Neuronal stem cell (in vitro differentiated cells): ENCODE measurements around the gene TMEM243.

ENCODE experiments used
- DNase-seq: peaks from one replicate; pipeline ENCODE4 v3.0.0-alpha.2; 2013; ENCODE audit warnings: low spot score
- H2AFZ ChIP-seq: one replicate; pipeline ENCODE4 v1.6.1; 2013; ENCODE audit warnings: mild to moderate bottlenecking, low read length, inconsistent platforms
- H2AK5ac ChIP-seq: 2 replicates; pipeline ENCODE4 v1.6.1; 2013; ENCODE audit warnings: low read depth, mild to moderate bottlenecking, inconsistent platforms, low read length, moderate library complexity, mixed read lengths
- H2BK120ac ChIP-seq: 2 replicates; pipeline ENCODE4 v1.6.1; 2013; ENCODE audit warnings: low read depth, mild to moderate bottlenecking, inconsistent platforms, low read length, moderate library complexity, mixed read lengths
- H2BK12ac ChIP-seq: one replicate; pipeline ENCODE4 v1.6.1; 2013; ENCODE audit warnings: low read length, inconsistent platforms
- H2BK15ac ChIP-seq: 2 replicates; pipeline ENCODE4 v1.6.1; 2013; ENCODE audit warnings: mild to moderate bottlenecking, low read length, inconsistent platforms, mixed read lengths
- H2BK5ac ChIP-seq: one replicate; pipeline ENCODE4 v1.6.1; 2013; ENCODE audit warnings: inconsistent platforms, mild to moderate bottlenecking, low read length, moderate library complexity
- H3K14ac ChIP-seq: one replicate; pipeline ENCODE4 v1.6.1; 2013; ENCODE audit warnings: low read length, inconsistent platforms
- H3K18ac ChIP-seq: 2 replicates; pipeline ENCODE4 v1.6.1; 2013; ENCODE audit warnings: low read length, inconsistent platforms
- H3K23ac ChIP-seq: 2 replicates; pipeline ENCODE4 v1.6.1; 2013; ENCODE audit warnings: low read depth, mild to moderate bottlenecking, mixed read lengths, low read length, inconsistent platforms; ENCODE audit not compliant: poor library complexity
- H3K27ac ChIP-seq: replicated peaks from 3 replicates; pipeline ENCODE4 v1.5.1; 2013; ENCODE audit warnings: low read length, inconsistent platforms
- H3K27me3 ChIP-seq, 3 experiments: 2 replicates each; pipeline ENCODE4 v1.6.1; 2013; ENCODE audit warnings: low read length in 3 of 3, mild to moderate bottlenecking in 2 of 3, inconsistent platforms in 1 of 3, low read depth in 1 of 3, mixed read lengths in 1 of 3, moderate library complexity in 1 of 3; ENCODE audit not compliant: control insufficient read depth in 3 of 3, insufficient read depth in 3 of 3
- H3K36me3 ChIP-seq, 2 donors: replicated peaks in 1 of 2; 2 replicates each; pipeline ENCODE4 v1.6.1; 2013; ENCODE audit warnings: low read length in 2 of 2; ENCODE audit not compliant: control insufficient read depth in 2 of 2, insufficient read depth in 2 of 2
- H3K4ac ChIP-seq: 2 replicates; pipeline ENCODE4 v1.6.1; 2013; ENCODE audit warnings: inconsistent platforms, mild to moderate bottlenecking, low read length, moderate library complexity
- H3K4me1 ChIP-seq, 2 donors: 1 replicate in 1 of 2; 2 replicates in 1 of 2; pipeline ENCODE4 v1.6.1; 2013; ENCODE audit warnings: low read length in 2 of 2, low read depth in 1 of 2; ENCODE audit not compliant: control insufficient read depth in 2 of 2, insufficient read depth in 1 of 2
- H3K4me2 ChIP-seq: one replicate; pipeline ENCODE4 v1.6.1; 2013; ENCODE audit warnings: mild to moderate bottlenecking, low read length, inconsistent platforms; ENCODE audit not compliant: insufficient read depth, poor library complexity, severe bottlenecking
- H3K4me3 ChIP-seq, 2 donors: 2 replicates each; pipeline ENCODE4 v1.5.1; 2013; ENCODE audit warnings: low read length in 2 of 2, mild to moderate bottlenecking in 2 of 2, inconsistent platforms in 1 of 2, moderate library complexity in 1 of 2
- H3K79me1 ChIP-seq: one replicate; pipeline ENCODE4 v1.6.1; 2013; ENCODE audit warnings: low read depth, mild to moderate bottlenecking, inconsistent platforms, low read length, moderate library complexity
- H3K9ac ChIP-seq: one replicate; pipeline ENCODE4 v1.6.1; 2013; ENCODE audit warnings: mild to moderate bottlenecking, low read depth, low read length, inconsistent platforms; ENCODE audit not compliant: poor library complexity
- H3K9me3 ChIP-seq, 2 donors: replicated peaks in 1 of 2; 2 replicates each; pipeline versions ENCODE3 to v1.6.1; 2013; ENCODE audit warnings: low read length in 2 of 2, mild to moderate bottlenecking in 2 of 2, inconsistent platforms in 1 of 2, low read depth in 1 of 2, mixed read lengths in 1 of 2, moderate library complexity in 1 of 2; ENCODE audit not compliant: control insufficient read depth in 2 of 2, insufficient read depth in 1 of 2
- H4K8ac ChIP-seq: one replicate; pipeline ENCODE4 v1.6.1; 2013; ENCODE audit warnings: low read depth, mild to moderate bottlenecking, inconsistent platforms, low read length, moderate library complexity
- H4K91ac ChIP-seq: one replicate; pipeline ENCODE4 v1.6.1; 2013; ENCODE audit warnings: low read length, low read depth, mild to moderate bottlenecking, inconsistent platforms; ENCODE audit not compliant: poor library complexity
- WGBS, 2 donors: extraction: QIAGEN DNeasy Blood & Tissue Kit; methylation state at CpG; one replicate each; pipeline ENCODE4 v1.1.7; 2013; ENCODE audit warnings: missing lambda C conversion rate in 2 of 2, mixed read lengths in 1 of 2; ENCODE audit not compliant: insufficient read length in 2 of 2, insufficient replicate concordance in 1 of 2; ENCODE audit errors: extremely low coverage in 2 of 2; 5-methylcytosine and 5-hydroxymethylcytosine counted together

Gene TMEM243

GRCh38 chr7:87220734-87221215 is 1.2 kb upstream of the TMEM243 start:
- H2AFZ ChIP-seq = peak overlapping the region; percentile 99
- DNase-seq = no peak
- H3K36me3 ChIP-seq = peaks cover 2 to 23% of the 10 kb centered on the region in 2 donors
- no peaks in the 10 kb centered on the region for H3K79me1 ChIP-seq
- no peak overlapping the region for H3K23ac ChIP-seq
- H2BK12ac ChIP-seq = no peak overlapping the region
- H3K27me3 ChIP-seq = peaks cover 0 to 46% (median 17%) of the 10 kb centered on the region in 3 experiments
- H4K91ac ChIP-seq = no peak overlapping the region
- H3K4ac ChIP-seq = no peak overlapping the region
- peak overlapping the region in 1 of 2 donors; percentile 87 for H3K4me3 ChIP-seq
- no peak overlapping the region for H4K8ac ChIP-seq
- H3K9ac ChIP-seq = no peak overlapping the region
- no peak overlapping the region for H2BK120ac ChIP-seq
- H3K9me3 ChIP-seq = peaks cover 0 to 7% of the 10 kb centered on the region in 2 donors
- H3K4me2 ChIP-seq = peak overlapping the region; percentile 58
- WGBS, 2 donors = no CpG with 5 or more reads among the region's 17 CpGs
- peaks cover 6 to 12% of the 10 kb centered on the region in 2 donors for H3K4me1 ChIP-seq
- no peak overlapping the region for H3K18ac ChIP-seq
- no peak overlapping the region for H3K14ac ChIP-seq
- no peak overlapping the region for H3K27ac ChIP-seq
- peak overlapping the region; percentile 85 for H2BK5ac ChIP-seq
- no peak overlapping the region for H2BK15ac ChIP-seq
- H2AK5ac ChIP-seq = no peak overlapping the region

GRCh38 chr7:87220026-87220733 is 648 bp upstream of the TMEM243 start:
- Histone ChIP-seq H3K36me3 (peaks cover 2 to 27% of the 10 kb centered on the region in 2 donors), H3K4me2 (peak overlapping the region; percentile 80), H2BK120ac (peak overlapping the region; percentile 36), H3K4me1 (peaks cover 6 to 12% of the 10 kb centered on the region in 2 donors), H3K4ac (no peak overlapping the region), H3K79me1 (no peaks in the 10 kb centered on the region), H4K8ac (no peak overlapping the region), H2BK12ac (no peak overlapping the region), H4K91ac (no peak overlapping the region), H2BK15ac (no peak overlapping the region), H2AFZ (peak overlapping the region; percentile 99), H3K27me3 (peaks cover 0 to 40% (median 16%) of the 10 kb centered on the region in 3 experiments), H3K9me3 (peaks cover 0 to 7% of the 10 kb centered on the region in 2 donors), H3K23ac (peak overlapping the region; percentile 82), H2BK5ac (peak overlapping the region; percentile 85), H3K14ac (peak overlapping the region; percentile 78), H3K18ac (peak overlapping the region; percentile 93), H3K9ac (peak overlapping the region; percentile 90), H2AK5ac (no peak overlapping the region), H3K4me3 (peak overlapping the region; percentile 87 to 98), H3K27ac (no peak overlapping the region)
- WGBS, 2 donors = no CpG with 5 or more reads among the region's 75 CpGs
- DNase-seq = peak; percentile 71

GRCh38 chr7:87218796-87219544 is 562 bp downstream of the TMEM243 start:
- Histone ChIP-seq H2BK120ac (no peak overlapping the region), H3K4ac (no peak overlapping the region), H3K27ac (no peak overlapping the region), H3K9me3 (peaks cover 0 to 7% of the 10 kb centered on the region in 2 donors), H3K27me3 (peaks cover 0 to 34% (median 16%) of the 10 kb centered on the region in 3 experiments), H2BK5ac (peak overlapping the region; percentile 31), H2AFZ (peak overlapping the region; percentile 99), H2AK5ac (no peak overlapping the region), H3K79me1 (no peaks in the 10 kb centered on the region), H2BK12ac (no peak overlapping the region), H3K14ac (no peak overlapping the region), H3K4me3 (peak overlapping the region; percentile 87 to 98), H4K91ac (no peak overlapping the region), H3K23ac (peak overlapping the region; percentile 82), H3K36me3 (peaks cover 2 to 34% of the 10 kb centered on the region in 2 donors), H3K4me2 (peak overlapping the region; percentile 80), H2BK15ac (peak overlapping the region; percentile 9), H3K18ac (peak overlapping the region; percentile 93), H3K9ac (peak overlapping the region; percentile 90), H4K8ac (no peak overlapping the region), H3K4me1 (peaks cover 8 to 12% of the 10 kb centered on the region in 2 donors)
- no CpG with 5 or more reads among the region's 17 CpGs for WGBS, 2 donors
- DNase-seq = peak; percentile 14
